ENCODE results near the gene C1orf232. TPM values are rescaled to one million over a fixed set of nuclear protein-coding genes. Genes with fewer than 3 reads are reported as not detected.
A peak's percentile ranks its signal among the peaks of the same experiment; 100 is the strongest.

The C1orf232 gene
- not detected for total RNA-seq
- long read RNA-seq: 0 reads

DNA sequence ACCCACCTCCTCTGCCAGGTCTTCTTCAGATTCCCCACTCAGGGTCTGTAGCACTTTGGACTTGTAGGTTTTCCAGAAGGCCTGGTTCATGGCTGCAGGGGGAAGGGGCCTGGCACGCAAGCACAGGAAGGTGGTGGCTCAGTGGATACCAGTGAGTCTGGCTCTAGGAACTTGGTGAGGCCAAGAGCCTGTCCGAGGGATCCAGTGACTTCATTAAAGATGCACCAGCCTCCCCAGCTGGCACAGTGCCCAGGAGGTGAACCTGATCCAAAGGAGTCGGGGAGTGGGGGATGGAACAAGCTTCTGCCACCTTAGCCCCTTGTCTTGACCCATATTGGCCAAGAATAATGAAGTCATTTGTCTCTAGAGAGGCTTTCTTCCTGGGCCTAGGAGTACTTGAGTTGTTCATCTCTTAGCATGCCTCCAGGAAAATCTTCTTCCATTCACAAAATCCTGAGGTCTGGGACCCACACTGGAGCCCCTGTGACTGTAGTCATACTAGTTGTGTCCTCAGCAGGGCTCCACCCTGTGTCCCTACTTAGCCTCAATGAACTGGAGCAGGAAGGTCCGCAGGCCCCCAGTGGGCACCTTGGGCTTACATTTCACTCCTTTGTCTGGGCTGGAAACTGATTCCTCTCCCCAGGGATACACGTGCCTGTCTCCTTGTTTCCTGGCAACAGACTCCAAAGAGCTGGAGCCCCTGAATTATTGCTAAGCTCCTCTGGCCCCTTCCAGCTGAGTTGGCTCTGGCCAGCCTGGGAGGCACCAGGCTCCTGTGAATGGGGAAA is at the start of gene C1orf232:
Gene C1orf232, minus strand, starts transcription at position 554 of the 788 bp plus-strand sequence. Its CDS starts 464 bp downstream, at position 90.
- Histone ChIP-seq H3K27me3 (ENCODE audit: low read depth) (no peaks in the 10 kb centered on the region), H3K9me3 (no peaks in the 10 kb centered on the region), H3K4me3 (peak within 1 kb of the TSS; percentile 98), H3K4me1 (peaks cover 20% of the 10 kb centered on the region), H3K36me3 (no peaks in the 10 kb centered on the region), H3K27ac (peak within 1 kb of the TSS; percentile 85)
- intact Hi-C loops (cut with DNase I): no loop called here
- DNase-seq (no peak), ATAC-seq (no peak)
- TF ChIP-seq CTCF (IDR thresholded peaks at IDR 0.05): no peak

DNA sequence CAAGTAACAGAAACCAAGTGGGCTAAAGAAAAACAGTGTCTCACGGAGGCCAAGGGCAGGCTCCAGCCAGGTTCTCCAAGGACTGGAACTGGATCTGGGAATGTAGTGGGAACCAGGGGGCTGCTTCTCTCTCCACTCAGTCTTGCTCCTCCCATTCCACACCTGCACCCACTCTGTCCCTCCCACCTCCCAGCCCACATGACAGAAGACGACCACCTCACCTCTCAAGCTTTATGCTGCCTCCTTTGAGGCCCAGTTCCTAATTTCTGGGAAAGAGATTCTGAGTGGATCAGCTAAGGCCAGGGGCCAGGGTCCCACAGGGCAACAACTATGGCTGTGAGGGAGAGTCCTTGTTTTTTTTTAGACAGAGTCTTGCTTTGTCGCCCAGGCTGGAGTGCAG is 46.5 kb upstream of the C1orf232 start:
- H3K36me3 ChIP-seq: no peaks in the 10 kb centered on the region
- no peak overlapping the region for H3K27ac ChIP-seq
- intact Hi-C loops (cut with DNase I): no loop called here
- H3K4me3 ChIP-seq: no peak overlapping the region
- DNase-seq (no peak), ATAC-seq (no peak)
- no peaks in the 10 kb centered on the region for H3K9me3 ChIP-seq
- no peaks in the 10 kb centered on the region for H3K4me1 ChIP-seq
- TF ChIP-seq CTCF (IDR thresholded peaks at IDR 0.05): no peak
- no peaks in the 10 kb centered on the region for H3K27me3 ChIP-seq (ENCODE audit: low read depth)

DNA sequence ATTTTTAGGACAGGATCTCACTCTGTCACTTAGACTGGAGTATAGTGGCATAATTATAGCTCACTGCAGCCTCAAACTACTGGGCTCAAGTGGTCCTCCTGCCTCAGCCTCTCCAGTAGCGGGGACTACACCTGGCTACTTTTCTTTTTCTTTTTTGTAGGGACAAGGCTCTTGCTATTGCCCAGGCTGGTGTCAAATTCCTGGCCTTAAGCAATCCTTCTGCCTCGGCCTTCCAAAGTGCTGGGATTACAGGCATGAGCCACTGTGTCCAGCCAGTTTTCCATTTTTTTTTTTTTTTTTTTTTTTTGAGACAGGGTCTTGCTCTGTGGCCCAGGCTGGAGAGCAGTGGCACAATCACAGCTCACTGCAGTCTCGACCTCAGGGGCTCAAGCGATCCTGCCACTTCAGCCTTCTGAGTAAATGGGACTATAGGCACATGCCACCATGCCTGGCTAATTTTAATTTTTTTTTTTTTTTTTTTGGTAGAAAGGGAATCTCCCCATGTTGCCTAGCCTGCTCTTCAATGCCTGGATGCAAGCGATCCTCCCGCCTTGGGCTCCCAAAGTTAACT is 44.7 kb upstream of the C1orf232 start:
- no peak overlapping the region for H3K4me3 ChIP-seq
- H3K9me3 ChIP-seq: no peaks in the 10 kb centered on the region
- H3K4me1 ChIP-seq: no peaks in the 10 kb centered on the region
- H3K27me3 ChIP-seq (ENCODE audit: low read depth): no peaks in the 10 kb centered on the region
- no peak overlapping the region for H3K27ac ChIP-seq
- H3K36me3 ChIP-seq: no peaks in the 10 kb centered on the region
- TF ChIP-seq CTCF (IDR thresholded peaks at IDR 0.05): no peak
- ATAC-seq (no peak), DNase-seq (no peak)
- intact Hi-C loops (cut with DNase I): no loop called here

- no peak for TF ChIP-seq CTCF (IDR thresholded peaks at IDR 0.05)
- no peaks in the 10 kb centered on the region for H3K27me3 ChIP-seq (ENCODE audit: low read depth)
- H3K27ac ChIP-seq: no peak overlapping the region
- no peaks in the 10 kb centered on the region for H3K4me1 ChIP-seq
- no peaks in the 10 kb centered on the region for H3K36me3 ChIP-seq
- no peaks in the 10 kb centered on the region for H3K9me3 ChIP-seq
- intact Hi-C loops (cut with DNase I): no loop called here
- no peak for ATAC-seq
- H3K4me3 ChIP-seq: no peak overlapping the region
- DNase-seq: no peak
Observed at GRCh38 chr1:26212726-26213125, 44.0 kb upstream of the C1orf232 start.

- DNase-seq: no peak
- H3K4me3 ChIP-seq: no peak overlapping the region
- no peak for TF ChIP-seq CTCF (IDR thresholded peaks at IDR 0.05)
- no peak overlapping the region for H3K27ac ChIP-seq
- no peaks in the 10 kb centered on the region for H3K27me3 ChIP-seq (ENCODE audit: low read depth)
- no peaks in the 10 kb centered on the region for H3K4me1 ChIP-seq
- intact Hi-C loops (cut with DNase I): no loop called here
- no peak for ATAC-seq
- H3K9me3 ChIP-seq: no peaks in the 10 kb centered on the region
- H3K36me3 ChIP-seq: no peaks in the 10 kb centered on the region
Observed at GRCh38 chr1:26210147-26210870, 41.5 kb upstream of the C1orf232 start.

Measured in lower lobe of right lung (tissue), 2 donors.